Non-pigmented ciliary epithelial cell (primary cell): ENCODE data around the gene METTL23.
A peak's percentile ranks its signal among the peaks of the same experiment; 100 is the strongest.

Experiments
- DNase-seq: peaks from one replicate; pipeline ENCODE4 v3.0.0-alpha.2; 2010; ENCODE audit warnings: low read depth

Gene METTL23

GRCh38 chr17:76772842-76773525 lies 46.3 kb downstream of the METTL23 start:
- DNase-seq = peak; percentile 75

DNA sequence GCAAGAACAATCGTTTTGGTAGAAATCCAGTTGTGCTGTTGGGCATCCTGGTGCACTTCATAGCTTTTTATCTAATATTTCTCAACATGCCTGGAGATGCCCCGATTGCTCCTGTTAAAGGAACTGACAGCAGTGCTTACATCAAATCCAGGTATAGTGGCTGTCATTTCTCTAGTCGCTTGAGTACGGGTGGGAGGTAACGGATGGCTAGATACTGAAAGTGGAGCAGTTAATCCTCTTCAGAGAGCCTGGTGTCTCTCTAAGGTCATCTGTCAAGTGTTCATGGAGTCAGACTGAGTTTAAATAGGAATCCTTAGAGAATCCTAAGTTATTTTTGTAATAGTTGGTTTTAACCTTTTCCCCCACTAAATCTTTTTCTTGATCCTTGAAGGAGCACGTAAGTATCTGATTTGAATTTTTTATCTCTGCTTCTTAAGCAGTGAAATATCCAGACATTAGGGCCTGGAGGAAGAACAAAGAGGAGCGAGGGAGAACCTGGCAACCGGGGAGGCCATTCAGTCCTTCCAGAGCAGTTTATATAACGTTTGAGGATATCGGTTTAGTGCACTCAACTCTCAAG lies 48.5 kb downstream of the METTL23 start:
- no peak for DNase-seq

DNA sequence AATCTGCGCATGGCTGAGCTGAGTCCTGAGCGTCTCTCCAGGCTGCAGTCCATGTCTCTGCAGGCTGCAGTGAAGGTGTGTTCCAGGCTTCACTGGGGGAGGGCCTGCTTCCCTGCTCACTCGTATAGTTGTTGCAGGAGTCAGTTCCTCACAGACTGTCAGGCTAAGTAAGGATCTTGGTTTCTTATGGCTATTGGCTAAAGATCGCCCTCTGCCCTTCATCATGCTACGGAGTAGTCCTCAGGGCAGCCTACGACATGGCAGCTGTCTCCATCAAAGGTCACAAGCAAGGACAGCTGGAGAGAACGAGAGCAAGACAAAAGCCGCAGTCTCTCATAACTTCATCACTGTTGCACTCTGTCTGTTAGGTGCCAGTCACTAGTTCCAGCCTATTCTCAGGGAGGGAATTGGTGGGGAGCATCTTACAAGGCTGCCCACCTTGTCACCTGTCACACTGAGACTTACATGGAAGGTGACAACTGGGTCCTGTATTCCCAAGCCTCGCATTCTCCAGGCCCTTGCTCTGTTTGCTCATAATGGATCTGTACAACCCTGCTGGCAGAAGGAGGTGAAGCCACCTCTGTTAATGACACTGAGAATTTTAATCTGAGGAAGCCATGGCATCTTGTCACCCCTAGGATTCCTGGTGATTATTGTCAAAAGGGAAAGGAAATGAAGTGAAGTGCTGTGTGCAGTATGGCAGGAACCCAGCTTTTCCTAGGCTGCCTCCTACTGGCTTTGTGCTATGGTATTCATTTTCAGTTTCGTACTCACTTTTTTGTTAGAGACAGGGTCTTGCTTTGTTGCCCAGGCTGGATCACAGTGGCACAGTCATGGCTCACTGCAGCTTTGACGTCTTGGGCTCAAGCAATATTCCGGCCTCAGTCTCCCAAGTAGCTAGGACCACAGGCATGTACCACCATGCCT lies 54.7 kb downstream of the METTL23 start:
- DNase-seq = no peak

- no peak for DNase-seq
Measured at GRCh38 chr17:76783146-76783545, 56.5 kb downstream of the METTL23 start.
